ENCODE data around the gene NRXN3.
"Not testable (repeated sequence)": the region's sequence is repeated elsewhere in the genome, so short reads cannot be mapped to it uniquely, and the experiment has no call there.

NRXN3 gene

GRCh38 chr14:78566859-78567172, 396.6 kb downstream of the NRXN3 start:
- H3K9me3 ChIP-seq (ENCODE audit: insufficient read depth, low read depth, low read length): no peaks in the 10 kb centered on the region
- H3K9ac ChIP-seq (ENCODE audit: low read depth, low read length): no peak overlapping the region
- no peak overlapping the region for H3K27ac ChIP-seq (ENCODE audit: low read length)
- no peak overlapping the region for H3K4me3 ChIP-seq (ENCODE audit: low read length)
- no peaks in the 10 kb centered on the region for H3K36me3 ChIP-seq (ENCODE audit: insufficient read depth, low read depth, low read length)
- no peaks in the 10 kb centered on the region for H3K27me3 ChIP-seq (ENCODE audit: insufficient read depth, low read length)
- H3K4me1 ChIP-seq (ENCODE audit: insufficient read depth, low read length): peaks cover 10% of the 10 kb centered on the region; the same call in 1 of the 2 replicates

GRCh38 chr14:78567343-78567742, 397.2 kb downstream of the NRXN3 start:
- peaks cover 10% of the 10 kb centered on the region; the same call in 1 of the 2 replicates for H3K4me1 ChIP-seq (ENCODE audit: insufficient read depth, low read length)
- H3K27ac ChIP-seq (ENCODE audit: low read length): no peak overlapping the region
- no peaks in the 10 kb centered on the region for H3K9me3 ChIP-seq (ENCODE audit: insufficient read depth, low read depth, low read length)
- H3K36me3 ChIP-seq (ENCODE audit: insufficient read depth, low read depth, low read length): no peaks in the 10 kb centered on the region
- no peak overlapping the region for H3K9ac ChIP-seq (ENCODE audit: low read depth, low read length)
- H3K4me3 ChIP-seq (ENCODE audit: low read length): no peak overlapping the region
- H3K27me3 ChIP-seq (ENCODE audit: insufficient read depth, low read length): no peaks in the 10 kb centered on the region

- not testable (repeated sequence) for H3K4me3 ChIP-seq (ENCODE audit: low read length); H3K27ac ChIP-seq (ENCODE audit: low read length); H3K4me1 ChIP-seq (ENCODE audit: insufficient read depth, low read length); H3K9ac ChIP-seq (ENCODE audit: low read depth, low read length); H3K36me3 ChIP-seq (ENCODE audit: insufficient read depth, low read depth, low read length); H3K27me3 ChIP-seq (ENCODE audit: insufficient read depth, low read length)
- H3K9me3 ChIP-seq (ENCODE audit: insufficient read depth, low read depth, low read length): peaks cover 28% of the 10 kb centered on the region
Observed at GRCh38 chr14:78573736-78574135, 403.6 kb downstream of the NRXN3 start.

- no peaks in the 10 kb centered on the region for H3K36me3 ChIP-seq (ENCODE audit: insufficient read depth, low read depth, low read length)
- no peak overlapping the region for H3K9ac ChIP-seq (ENCODE audit: low read depth, low read length)
- no peak overlapping the region for H3K27ac ChIP-seq (ENCODE audit: low read length)
- H3K27me3 ChIP-seq (ENCODE audit: insufficient read depth, low read length): no peaks in the 10 kb centered on the region
- no peaks in the 10 kb centered on the region for H3K4me1 ChIP-seq (ENCODE audit: insufficient read depth, low read length)
- H3K9me3 ChIP-seq (ENCODE audit: insufficient read depth, low read depth, low read length): peaks cover 28% of the 10 kb centered on the region
- no peak overlapping the region for H3K4me3 ChIP-seq (ENCODE audit: low read length)
Observed at GRCh38 chr14:78576437-78577166, 406.4 kb downstream of the NRXN3 start.

- Histone ChIP-seq H3K4me1 (ENCODE audit: insufficient read depth, low read length) (no peaks in the 10 kb centered on the region), H3K27me3 (ENCODE audit: insufficient read depth, low read length) (no peaks in the 10 kb centered on the region), H3K9ac (ENCODE audit: low read depth, low read length) (no peak overlapping the region), H3K9me3 (ENCODE audit: insufficient read depth, low read depth, low read length) (no peaks in the 10 kb centered on the region), H3K36me3 (ENCODE audit: insufficient read depth, low read depth, low read length) (no peaks in the 10 kb centered on the region), H3K4me3 (ENCODE audit: low read length) (no peak overlapping the region), H3K27ac (ENCODE audit: low read length) (no peak overlapping the region)
Observed at GRCh38 chr14:78581229-78581628, 411.1 kb downstream of the NRXN3 start.

GRCh38 chr14:78586681-78587080, 416.5 kb downstream of the NRXN3 start:
- Histone ChIP-seq H3K4me1 (ENCODE audit: insufficient read depth, low read length) (no peaks in the 10 kb centered on the region), H3K9ac (ENCODE audit: low read depth, low read length) (no peak overlapping the region), H3K9me3 (ENCODE audit: insufficient read depth, low read depth, low read length) (no peaks in the 10 kb centered on the region), H3K27ac (ENCODE audit: low read length) (no peak overlapping the region), H3K4me3 (ENCODE audit: low read length) (no peak overlapping the region), H3K27me3 (ENCODE audit: insufficient read depth, low read length) (no peaks in the 10 kb centered on the region), H3K36me3 (ENCODE audit: insufficient read depth, low read depth, low read length) (no peaks in the 10 kb centered on the region)

GRCh38 chr14:78588906-78589305, 418.7 kb downstream of the NRXN3 start:
- Histone ChIP-seq H3K27ac (ENCODE audit: low read length) (no peak overlapping the region), H3K4me3 (ENCODE audit: low read length) (no peak overlapping the region)

GRCh38 chr14:78592616-78593219, 422.5 kb downstream of the NRXN3 start:
- Histone ChIP-seq H3K9ac (ENCODE audit: low read depth, low read length) (no peak overlapping the region), H3K4me3 (ENCODE audit: low read length) (no peak overlapping the region), H3K9me3 (ENCODE audit: insufficient read depth, low read depth, low read length) (no peaks in the 10 kb centered on the region), H3K4me1 (ENCODE audit: insufficient read depth, low read length) (no peaks in the 10 kb centered on the region), H3K36me3 (ENCODE audit: insufficient read depth, low read depth, low read length) (no peaks in the 10 kb centered on the region), H3K27ac (ENCODE audit: low read length) (no peak overlapping the region), H3K27me3 (ENCODE audit: insufficient read depth, low read length) (no peaks in the 10 kb centered on the region)

More at GRCh38 chr14:78588906-78589305, 418.7 kb downstream of the NRXN3 start:
- no peaks in the 10 kb centered on the region for H3K36me3 ChIP-seq (ENCODE audit: insufficient read depth, low read depth, low read length)
- no peaks in the 10 kb centered on the region for H3K9me3 ChIP-seq (ENCODE audit: insufficient read depth, low read depth, low read length)
- no peaks in the 10 kb centered on the region for H3K4me1 ChIP-seq (ENCODE audit: insufficient read depth, low read length)
- H3K9ac ChIP-seq (ENCODE audit: low read depth, low read length): no peak overlapping the region
- H3K27me3 ChIP-seq (ENCODE audit: insufficient read depth, low read length): no peaks in the 10 kb centered on the region

- no peak overlapping the region for H3K27ac ChIP-seq (ENCODE audit: low read length)
- no peak overlapping the region for H3K4me3 ChIP-seq (ENCODE audit: low read length)
- no peaks in the 10 kb centered on the region for H3K36me3 ChIP-seq (ENCODE audit: insufficient read depth, low read depth, low read length)
- no peaks in the 10 kb centered on the region for H3K9me3 ChIP-seq (ENCODE audit: insufficient read depth, low read depth, low read length)
- no peaks in the 10 kb centered on the region for H3K4me1 ChIP-seq (ENCODE audit: insufficient read depth, low read length)
- no peak overlapping the region for H3K9ac ChIP-seq (ENCODE audit: low read depth, low read length)
- H3K27me3 ChIP-seq (ENCODE audit: insufficient read depth, low read length): no peaks in the 10 kb centered on the region
Observed at GRCh38 chr14:78593949-78594348, 423.8 kb downstream of the NRXN3 start.

GRCh38 chr14:78595797-78596196, 425.6 kb downstream of the NRXN3 start:
- no peak overlapping the region for H3K4me3 ChIP-seq (ENCODE audit: low read length)
- H3K36me3 ChIP-seq (ENCODE audit: insufficient read depth, low read depth, low read length): no peaks in the 10 kb centered on the region
- no peaks in the 10 kb centered on the region for H3K4me1 ChIP-seq (ENCODE audit: insufficient read depth, low read length)
- no peaks in the 10 kb centered on the region; the same call in 1 of the 2 replicates for H3K27me3 ChIP-seq (ENCODE audit: insufficient read depth, low read length)
- H3K9me3 ChIP-seq (ENCODE audit: insufficient read depth, low read depth, low read length): no peaks in the 10 kb centered on the region
- no peak overlapping the region for H3K9ac ChIP-seq (ENCODE audit: low read depth, low read length)
- H3K27ac ChIP-seq (ENCODE audit: low read length): no peak overlapping the region

- no peak overlapping the region for H3K27ac ChIP-seq (ENCODE audit: low read length)
- H3K9me3 ChIP-seq (ENCODE audit: insufficient read depth, low read depth, low read length): no peaks in the 10 kb centered on the region
- no peaks in the 10 kb centered on the region for H3K4me1 ChIP-seq (ENCODE audit: insufficient read depth, low read length)
- H3K9ac ChIP-seq (ENCODE audit: low read depth, low read length): no peak overlapping the region
- peak overlapping the region; percentile 17; the same call in 1 of the 2 replicates for H3K4me3 ChIP-seq (ENCODE audit: low read length)
- no peaks in the 10 kb centered on the region; the same call in 1 of the 2 replicates for H3K27me3 ChIP-seq (ENCODE audit: insufficient read depth, low read length)
- H3K36me3 ChIP-seq (ENCODE audit: insufficient read depth, low read depth, low read length): no peaks in the 10 kb centered on the region
Observed at GRCh38 chr14:78598046-78598920, 428.1 kb downstream of the NRXN3 start.
